Measurements from ENCODE around the gene QSOX2.

Gene QSOX2

DNA sequence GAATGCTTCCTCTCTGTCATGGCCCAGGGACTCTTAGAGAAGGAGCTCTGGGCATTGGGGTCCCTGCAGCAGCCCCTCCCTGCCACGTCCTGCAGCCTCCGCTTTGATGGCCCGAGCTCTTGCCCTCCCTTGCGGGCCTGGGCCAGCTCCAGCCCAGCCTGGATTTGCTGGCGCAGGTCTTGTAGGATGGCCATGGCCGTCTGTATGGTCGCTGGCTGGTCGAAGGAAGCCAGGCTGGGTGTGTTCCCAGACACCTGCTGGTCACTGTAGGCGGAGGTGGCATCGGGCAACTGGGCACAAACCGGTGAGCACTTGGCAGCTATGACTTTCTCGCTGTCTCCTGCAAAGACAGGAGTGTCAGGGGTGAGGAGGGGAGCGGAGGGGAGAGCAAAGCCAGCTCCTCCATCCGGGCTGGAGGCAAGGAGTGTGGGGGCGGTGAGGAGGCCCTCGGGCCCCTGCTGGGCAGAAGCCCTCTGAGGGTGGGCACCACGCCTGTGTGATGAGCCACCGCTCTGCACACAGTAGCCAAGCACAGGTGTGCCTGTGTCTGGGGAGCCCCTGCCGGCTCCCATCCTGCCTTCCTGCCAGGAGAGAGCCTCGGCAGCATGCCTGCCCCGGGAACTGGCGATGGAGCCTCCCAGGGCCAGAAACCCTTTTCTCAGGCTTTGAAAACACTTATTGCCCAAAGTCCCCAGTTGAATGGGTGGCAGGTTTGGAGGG lies 45.9 kb upstream of the QSOX2 start:
- DNase-seq (ENCODE audit: extremely low spot score), result no peak
- CTCF ChIA-PET, result no interaction called here
- TF ChIP-seq, protein P1, sequence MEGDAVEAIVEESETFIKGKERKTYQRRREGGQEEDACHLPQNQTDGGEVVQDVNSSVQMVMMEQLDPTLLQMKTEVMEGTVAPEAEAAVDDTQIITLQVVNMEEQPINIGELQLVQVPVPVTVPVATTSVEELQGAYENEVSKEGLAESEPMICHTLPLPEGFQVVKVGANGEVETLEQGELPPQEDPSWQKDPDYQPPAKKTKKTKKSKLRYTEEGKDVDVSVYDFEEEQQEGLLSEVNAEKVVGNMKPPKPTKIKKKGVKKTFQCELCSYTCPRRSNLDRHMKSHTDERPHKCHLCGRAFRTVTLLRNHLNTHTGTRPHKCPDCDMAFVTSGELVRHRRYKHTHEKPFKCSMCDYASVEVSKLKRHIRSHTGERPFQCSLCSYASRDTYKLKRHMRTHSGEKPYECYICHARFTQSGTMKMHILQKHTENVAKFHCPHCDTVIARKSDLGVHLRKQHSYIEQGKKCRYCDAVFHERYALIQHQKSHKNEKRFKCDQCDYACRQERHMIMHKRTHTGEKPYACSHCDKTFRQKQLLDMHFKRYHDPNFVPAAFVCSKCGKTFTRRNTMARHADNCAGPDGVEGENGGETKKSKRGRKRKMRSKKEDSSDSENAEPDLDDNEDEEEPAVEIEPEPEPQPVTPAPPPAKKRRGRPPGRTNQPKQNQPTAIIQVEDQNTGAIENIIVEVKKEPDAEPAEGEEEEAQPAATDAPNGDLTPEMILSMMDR (IDR thresholded peaks at IDR 0.05; ENCODE audit: control extremely low read depth, extremely low read depth, low read depth, missing control alignments), result no peak
- POLR2A ChIA-PET, result no interaction called here

DNA sequence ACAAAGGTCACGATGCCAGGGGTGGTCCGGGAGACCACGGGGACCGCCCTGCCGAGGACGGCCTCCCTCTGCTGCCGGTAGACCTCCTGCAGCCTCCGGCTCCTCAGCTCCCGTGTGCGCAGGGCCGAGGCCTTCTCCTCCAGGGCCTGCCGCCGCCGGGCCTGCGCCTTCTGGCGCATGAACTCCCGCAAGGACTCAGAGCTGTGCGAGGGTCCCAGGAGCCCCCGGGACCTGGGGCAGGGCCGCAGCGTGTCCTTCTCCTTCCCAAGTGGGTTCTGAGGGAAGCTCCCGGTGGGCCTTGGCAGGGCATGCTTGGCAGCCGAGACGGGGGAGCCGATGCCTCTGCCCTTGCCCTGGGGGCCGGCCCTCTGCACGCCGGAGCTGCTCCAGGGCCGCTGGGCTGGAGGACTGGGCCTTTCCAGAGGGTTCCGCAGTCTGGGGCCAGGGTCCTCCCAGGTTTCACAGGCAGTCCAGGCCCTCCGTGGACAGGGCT lies 44.9 kb upstream of the QSOX2 start:
- ChIA-PET POLR2A (no interaction called here), CTCF (no interaction called here)
- TF ChIP-seq, protein P1 (IDR thresholded peaks at IDR 0.05; ENCODE audit: control extremely low read depth, extremely low read depth, low read depth, missing control alignments), result no peak
- no peak for DNase-seq (ENCODE audit: extremely low spot score)

DNA sequence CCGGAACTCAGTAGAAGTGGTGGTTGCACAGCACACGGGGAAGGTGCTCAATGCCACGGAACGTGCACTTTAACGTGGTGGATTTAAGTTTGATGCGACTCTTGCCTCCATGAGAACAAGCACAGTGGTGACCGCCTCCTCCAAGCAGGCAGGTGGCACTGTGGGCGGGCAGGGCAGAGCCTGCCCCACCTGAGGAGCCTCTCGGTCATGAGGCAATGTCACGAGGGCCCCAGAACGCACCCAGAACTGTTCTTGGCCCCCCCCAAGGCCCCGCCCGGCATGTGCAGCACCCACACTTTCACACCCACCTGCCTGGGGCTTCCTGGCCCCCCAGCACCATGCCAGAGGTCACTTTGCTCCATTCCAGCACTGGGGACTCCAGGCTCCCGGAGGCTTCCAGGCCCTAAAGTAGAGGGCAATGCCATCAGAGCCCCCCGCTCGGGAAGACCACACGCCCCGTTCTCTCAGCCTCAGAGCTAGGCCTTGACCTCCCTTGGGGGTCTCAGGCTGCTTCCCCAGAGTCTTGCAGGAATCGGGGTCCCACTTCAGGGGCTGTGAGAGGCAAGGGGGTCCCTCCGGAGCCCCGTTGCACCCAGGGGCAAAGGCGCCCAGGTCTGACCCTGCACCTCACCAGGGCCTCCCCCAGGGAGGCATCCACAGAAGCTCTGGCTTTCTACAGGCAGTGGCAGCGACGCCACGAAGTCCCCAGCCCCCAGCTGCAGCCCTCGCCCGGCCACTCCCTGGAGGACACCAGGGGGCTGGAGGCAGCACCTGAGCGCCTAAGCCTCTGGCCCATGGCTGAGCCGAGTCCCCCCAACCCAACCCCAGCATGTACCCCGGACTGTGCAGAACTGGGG lies 44.3 kb upstream of the QSOX2 start:
- no peak for DNase-seq (ENCODE audit: extremely low spot score)
- POLR2A ChIA-PET, result no interaction called here
- TF ChIP-seq, protein P1 (IDR thresholded peaks at IDR 0.05; ENCODE audit: control extremely low read depth, extremely low read depth, low read depth, missing control alignments), result no peak
- CTCF ChIA-PET, result interaction anchor here (1.0 kb wide), 1 partner anchor 119 kb away, joined by 3 read pairs; no protein-coding TSS in a partner anchor

DNA sequence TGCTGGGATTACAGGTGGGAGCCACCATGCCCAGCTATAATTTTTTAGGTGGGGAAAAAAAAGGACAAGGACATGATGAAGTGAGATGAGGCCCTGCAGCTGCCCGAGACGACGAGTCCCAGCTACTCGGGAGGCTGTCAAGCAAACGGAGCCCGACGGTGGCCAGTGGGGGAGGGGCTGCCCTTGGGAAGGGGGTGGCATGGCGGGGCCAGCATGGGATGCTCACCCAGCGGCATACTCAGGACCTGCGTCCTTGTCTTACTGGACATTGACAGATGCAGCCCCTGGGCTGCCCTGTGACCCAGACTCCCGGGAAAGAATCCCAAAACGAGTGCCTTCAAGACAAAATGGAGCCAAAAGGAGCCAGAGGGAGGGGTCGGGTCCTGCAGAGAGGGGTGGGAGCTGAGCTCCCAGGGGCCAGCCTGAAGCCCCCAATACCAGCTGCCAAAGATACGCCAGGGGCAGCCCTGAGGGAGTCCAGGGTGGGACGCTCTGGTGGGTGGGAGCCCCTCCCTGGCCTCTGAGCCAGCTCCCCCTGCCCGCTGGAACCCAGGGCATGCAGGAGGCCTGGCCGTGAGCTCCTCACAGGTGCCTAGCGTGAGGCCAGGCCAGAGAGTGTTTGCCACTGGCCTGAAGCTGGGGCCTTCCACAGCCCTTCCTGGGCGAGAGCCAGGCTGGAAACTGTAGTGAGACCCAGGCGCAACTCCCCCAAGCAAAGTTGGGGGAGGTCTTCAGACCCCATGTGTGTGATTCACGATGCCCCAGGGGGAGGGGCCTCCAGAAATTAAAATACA lies 42.5 kb upstream of the QSOX2 start:
- TF ChIP-seq, protein P1 (IDR thresholded peaks at IDR 0.05; ENCODE audit: control extremely low read depth, extremely low read depth, low read depth, missing control alignments), result no peak
- DNase-seq (ENCODE audit: extremely low spot score), result no peak
- ChIA-PET CTCF (interaction anchor here (1.4 to 3.1 kb wide), 2 partner anchors 75 to 117 kb away, joined by 3 to 11 read pairs; no protein-coding TSS in a partner anchor), POLR2A (no interaction called here)

DNA sequence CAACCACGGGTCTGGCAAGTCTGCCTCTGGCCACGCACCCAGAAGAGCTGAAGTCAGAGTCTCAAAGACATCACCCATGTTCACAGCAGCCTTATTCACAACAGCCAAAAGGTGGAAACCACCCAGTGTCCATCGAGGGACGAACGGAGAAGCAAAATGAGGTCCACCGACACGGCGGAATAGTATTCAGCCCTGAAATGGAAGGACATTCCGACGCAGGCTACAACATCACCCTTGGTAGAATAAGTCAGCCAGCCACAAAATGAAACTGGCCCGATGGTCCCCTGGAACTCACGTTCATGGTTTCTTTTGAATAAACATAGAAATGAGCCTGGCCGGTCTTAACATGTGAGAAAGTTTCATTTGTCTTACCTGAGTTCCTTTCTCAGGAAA lies 41.4 kb upstream of the QSOX2 start:
- CTCF ChIA-PET, result interaction anchor here (0.6 to 3.1 kb wide), 8 partner anchors 8 to 145 kb away, joined by 3 to 11 read pairs (median 4); no protein-coding TSS in a partner anchor
- TF ChIP-seq, protein P1 (IDR thresholded peaks at IDR 0.05; ENCODE audit: control extremely low read depth, extremely low read depth, low read depth, missing control alignments), result no peak
- no peak for DNase-seq (ENCODE audit: extremely low spot score)
- POLR2A ChIA-PET, result no interaction called here

All from GM10248 (cell line).